Kidney (tissue), 14 donors: ENCODE results near the gene LAMTOR2. TPM values are rescaled to one million over a fixed set of nuclear protein-coding genes. Genes with fewer than 3 reads are reported as not detected.

ENCODE experiments used
- DNase-seq, 5 donors: peaks; one replicate each; pipeline ENCODE4 v3.0.0-alpha.2; 2013 to 2020
- FAIRE-seq: peaks from 2 replicates; lab custom pipeline; 2012; peaks lifted over from hg19 to GRCh38; lab: Jason Lieb, UNC
- H3K27ac ChIP-seq, 2 donors: one replicate each; pipeline ENCODE4 v1.7.0; 2013; ENCODE audit warnings: low read depth in 2 of 2, low read length in 2 of 2, inconsistent platforms in 1 of 2
- H3K27me3 ChIP-seq: one replicate; pipeline ENCODE4 v1.7.1; 2013; ENCODE audit warnings: low read length, inconsistent platforms; ENCODE audit not compliant: control insufficient read depth, insufficient read depth
- H3K36me3 ChIP-seq, 3 donors: one replicate each; pipeline versions ENCODE4 v1.7.0 to v1.7.1; 2013; ENCODE audit warnings: low read length in 3 of 3, control low read depth in 1 of 3, inconsistent platforms in 1 of 3; ENCODE audit not compliant: insufficient read depth in 3 of 3, control insufficient read depth in 2 of 3
- H3K4me1 ChIP-seq, 3 donors: one replicate each; pipeline versions ENCODE4 v1.7.0 to v1.7.1; 2013; ENCODE audit warnings: low read length in 3 of 3, inconsistent platforms in 1 of 3, low read depth in 1 of 3; ENCODE audit not compliant: control insufficient read depth in 2 of 3, insufficient read depth in 2 of 3
- H3K4me3 ChIP-seq, 3 donors: one replicate each; pipeline versions ENCODE4 v1.7.0 to v1.8.1; 2013; ENCODE audit warnings: low read length in 3 of 3, control low read depth in 1 of 3, inconsistent platforms in 1 of 3
- H3K9ac ChIP-seq, 3 donors: one replicate each; pipeline versions ENCODE4 v1.7.0 to v1.7.1; 2013; ENCODE audit warnings: low read length in 3 of 3, control low read depth in 1 of 3, inconsistent platforms in 1 of 3
- H3K9me3 ChIP-seq, 3 donors: one replicate each; pipeline versions ENCODE4 v1.7.0 to v1.7.1; 2013; ENCODE audit warnings: low read length in 3 of 3, control low read depth in 1 of 3, inconsistent platforms in 1 of 3; ENCODE audit not compliant: control insufficient read depth in 2 of 3, insufficient read depth in 1 of 3
- CTCF ChIP-seq: IDR thresholded peaks from 3 replicates; pipeline ENCODE4 v1.5.1; 2012; ENCODE audit warnings: mild to moderate bottlenecking, moderate library complexity, borderline replicate concordance; ENCODE audit not compliant: insufficient read depth; ENCODE audit errors: extremely low read depth
- intact Hi-C: fragments of 100-400 bp; cut with DNase I; formaldehyde crosslinking; loops from one replicate; pipeline ENCODE4 v1.11.1; 2022
- polyA plus RNA-seq: library from polyadenylated mRNA; stranded (reverse); fragments of 350-450 nt; fragmentation: Illumina TruSeq; extraction: RNeasy Lipid Tissue Mini Kit (QIAGEN cat#74804); gene quantifications from one replicate; pipeline ENCODE4 v1.2.3, GENCODE V29; 2014; ENCODE audit warnings: low read depth, low replicate concordance; ENCODE audit not compliant: insufficient read depth
- total RNA-seq: library from RNA; stranded (reverse); fragmentation: NEBNext Ultra II Directional; extraction: Animal tissue kit (Norgen Biotek cat#: 25700); gene quantifications from one replicate; pipeline ENCODE4 v1.2.1, GENCODE V29; 2021
- donor health status: control.
- donor health status: control.
- donor health status: control.
- donor health status: control.
- donor health status: control.
- donor health status: DM: yes; HTN: yes; CAD: no.
- donor health status: Normal renal cell carcinoma (clear cell type).

The LAMTOR2 gene
- total and polyA plus RNA-seq, 2 donors from 2014 or later = 50.8 to 200 TPM

GRCh38 chr1:156101880-156102279, 47.3 kb downstream of the LAMTOR2 start:
- TF ChIP-seq CTCF = no peak
- Histone ChIP-seq H3K36me3 (no peaks in the 10 kb centered on the region), H3K4me1 (peaks cover 4 to 42% (median 37%) of the 10 kb centered on the region in 3 donors), H3K27ac (no peak overlapping the region), H3K27me3 (no peaks in the 10 kb centered on the region), H3K9me3 (no peaks in the 10 kb centered on the region), H3K4me3 (no peak overlapping the region), H3K9ac (no peak overlapping the region)
- intact Hi-C loops = no loop called here
- DNase-seq = peak in 1 of 5 donors; percentile 54
- no peak for FAIRE-seq

DNA sequence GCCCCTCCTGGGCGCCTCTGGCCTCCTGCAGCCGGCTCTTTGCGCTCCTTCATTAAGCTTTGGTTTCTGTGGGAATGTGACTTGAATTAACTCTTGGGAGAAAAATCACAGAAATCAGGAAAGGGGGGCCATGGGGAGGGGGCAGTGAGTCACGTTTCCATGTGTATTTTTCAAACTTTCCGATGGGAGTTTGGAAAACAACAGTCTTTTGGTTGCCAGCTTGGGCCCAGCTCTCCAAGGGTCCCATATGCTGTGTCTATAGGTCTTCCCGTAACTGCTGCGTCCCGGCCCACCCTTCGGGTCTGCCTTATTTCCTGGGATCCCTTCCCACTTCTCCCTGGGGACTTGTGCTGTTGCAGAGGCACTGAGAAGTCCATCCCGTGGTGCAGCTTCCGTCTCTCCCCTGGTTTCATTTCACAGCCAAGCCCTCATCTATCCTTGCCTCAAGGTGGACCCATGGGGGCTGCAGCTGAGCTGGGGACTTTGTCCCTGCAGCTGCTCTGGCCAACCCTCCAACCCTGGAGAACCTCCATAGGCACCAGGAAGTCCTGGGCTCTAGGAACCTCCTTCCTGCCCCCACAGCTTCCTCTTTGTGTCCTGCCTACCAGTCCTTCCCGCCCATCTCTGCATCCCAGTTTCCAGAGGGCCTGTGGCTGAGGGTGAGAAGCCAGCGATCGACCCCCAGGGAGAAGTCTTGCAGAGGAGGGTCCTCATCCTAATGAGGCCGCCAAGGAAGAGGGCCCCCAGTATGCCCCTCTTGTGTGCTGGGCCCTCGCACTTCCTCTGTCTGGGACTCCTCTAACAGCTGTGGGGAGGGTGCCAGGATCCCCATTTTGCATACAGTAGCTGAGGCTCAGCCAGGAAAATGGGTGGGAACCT, 48.3 kb downstream of the LAMTOR2 start:
- peak overlapping the region in 1 of 3 donors; percentile 46 for H3K9ac ChIP-seq
- H3K4me3 ChIP-seq = no peak overlapping the region
- H3K27me3 ChIP-seq = no peaks in the 10 kb centered on the region
- no peak for TF ChIP-seq CTCF
- intact Hi-C loops = no loop called here
- FAIRE-seq = no peak
- peaks cover 4 to 40% (median 35%) of the 10 kb centered on the region in 3 donors for H3K4me1 ChIP-seq
- H3K36me3 ChIP-seq = no peaks in the 10 kb centered on the region
- H3K27ac ChIP-seq = peak overlapping the region in 1 of 2 donors; percentile 33
- H3K9me3 ChIP-seq = no peaks in the 10 kb centered on the region
- DNase-seq = peak in 1 of 5 donors; percentile 57

DNA sequence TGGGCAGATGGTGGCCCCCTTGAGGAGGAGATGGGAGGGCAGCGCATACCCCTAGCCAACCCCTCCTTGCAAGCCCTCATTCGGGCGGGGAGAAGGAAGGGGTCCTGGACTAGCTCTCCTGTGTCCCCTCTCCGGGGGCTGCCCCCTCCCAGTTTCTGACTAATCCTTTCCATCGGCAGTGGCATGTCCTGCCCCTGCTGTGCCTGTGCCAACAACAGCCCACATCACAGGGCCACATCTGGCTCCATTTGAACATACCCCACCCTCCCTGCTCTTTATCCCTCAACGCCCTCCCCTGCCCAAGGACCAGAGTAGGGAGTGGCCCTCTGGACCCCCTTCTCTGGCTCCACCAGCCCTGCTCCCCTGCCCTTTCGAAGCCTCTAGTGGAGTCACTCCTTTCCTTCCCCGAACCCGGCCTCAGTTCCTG, 49.0 kb downstream of the LAMTOR2 start:
- Histone ChIP-seq H3K9ac (peak overlapping the region in 2 of 3 donors; percentile 45 to 59), H3K9me3 (no peaks in the 10 kb centered on the region), H3K27me3 (no peaks in the 10 kb centered on the region), H3K4me1 (peaks cover 4 to 40% (median 35%) of the 10 kb centered on the region in 3 donors), H3K4me3 (no peak overlapping the region), H3K36me3 (no peaks in the 10 kb centered on the region), H3K27ac (peak overlapping the region; percentile 63 to 96)
- intact Hi-C loops = no loop called here
- no peak for TF ChIP-seq CTCF
- DNase-seq (peak in 2 of 5 donors; percentile 20 to 85), FAIRE-seq (no peak)
